Stimulated activated CD8-positive, alpha-beta memory T cell treated with anti-CD3 and anti-CD28 coated beads, Interleukin-4, amount 100 ng/mL, for 48 hours (primary cell): Measurements from ENCODE around the gene SEMA3F.
"Not testable (repeated sequence)": the region's sequence is repeated elsewhere in the genome, so short reads cannot be mapped to it uniquely, and the experiment has no call there.

Experiments
- DNase-seq: peaks from one replicate; pipeline ENCODE4 v3.0.0-alpha.2; 2020

SEMA3F gene

DNA sequence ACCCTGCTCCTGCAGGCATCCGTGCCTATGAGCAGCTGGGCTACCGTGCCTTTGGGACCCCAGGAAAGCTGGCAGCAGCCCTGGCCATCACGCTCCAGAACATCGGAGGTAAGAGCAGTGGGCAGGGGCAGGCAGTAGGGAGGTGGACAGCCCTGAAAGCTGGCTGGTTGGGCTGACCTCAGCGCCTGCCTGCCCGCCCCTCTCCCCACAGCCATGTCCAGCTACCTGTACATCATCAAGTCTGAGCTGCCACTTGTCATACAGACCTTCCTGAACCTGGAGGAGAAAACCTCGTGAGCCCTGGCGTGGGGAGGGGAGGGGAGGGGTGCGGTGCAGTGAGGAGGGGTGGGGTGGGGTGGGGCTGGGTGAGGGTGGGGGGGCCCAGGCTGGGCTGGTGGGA, 60.4 kb downstream of the SEMA3F start:
- no peak for DNase-seq

DNA sequence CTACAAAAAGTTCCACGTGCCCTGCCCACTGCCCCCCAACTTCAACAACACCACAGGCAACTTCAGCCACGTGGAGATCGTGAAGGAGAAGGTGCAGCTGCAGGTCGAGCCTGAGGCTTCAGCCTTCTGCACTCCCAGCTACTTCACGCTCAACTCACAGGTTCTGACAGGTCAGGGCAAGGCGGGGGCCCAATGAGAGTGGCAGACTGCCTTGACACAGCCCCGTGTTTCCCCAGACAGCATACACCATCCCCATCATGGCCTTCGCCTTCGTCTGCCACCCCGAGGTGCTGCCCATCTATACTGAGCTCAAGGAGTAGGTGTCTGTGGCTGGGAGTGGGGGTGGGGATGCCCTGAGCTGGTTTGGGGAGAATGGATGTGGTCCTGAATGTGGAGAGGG, 62.6 kb downstream of the SEMA3F start:
- DNase-seq: no peak

GRCh38 chr3:50218448-50218847, 63.3 kb downstream of the SEMA3F start:
- no peak for DNase-seq

GRCh38 chr3:50219285-50219684, 64.2 kb downstream of the SEMA3F start:
- DNase-seq: no peak

- no peak for DNase-seq
Measured at GRCh38 chr3:50220109-50220508, 65.0 kb downstream of the SEMA3F start.

DNA sequence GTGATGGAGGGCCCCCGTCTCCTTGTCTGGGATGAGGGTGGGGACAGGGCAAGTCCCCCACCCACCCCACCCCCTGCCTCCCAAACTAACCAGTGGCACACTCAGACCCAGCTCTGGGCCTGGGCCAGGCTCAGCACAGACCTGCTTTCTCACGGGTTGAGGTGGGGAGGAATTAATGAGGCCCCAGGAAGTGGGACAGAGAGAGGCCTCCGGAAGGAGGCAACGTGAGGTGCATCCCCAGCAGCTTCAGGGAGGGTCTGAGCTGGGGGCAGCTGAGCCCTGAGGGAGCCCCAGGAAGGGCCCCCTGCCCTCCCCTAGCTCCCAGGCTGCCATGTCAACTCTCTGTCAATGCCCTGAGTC, 65.9 kb downstream of the SEMA3F start:
- no peak for DNase-seq

DNA sequence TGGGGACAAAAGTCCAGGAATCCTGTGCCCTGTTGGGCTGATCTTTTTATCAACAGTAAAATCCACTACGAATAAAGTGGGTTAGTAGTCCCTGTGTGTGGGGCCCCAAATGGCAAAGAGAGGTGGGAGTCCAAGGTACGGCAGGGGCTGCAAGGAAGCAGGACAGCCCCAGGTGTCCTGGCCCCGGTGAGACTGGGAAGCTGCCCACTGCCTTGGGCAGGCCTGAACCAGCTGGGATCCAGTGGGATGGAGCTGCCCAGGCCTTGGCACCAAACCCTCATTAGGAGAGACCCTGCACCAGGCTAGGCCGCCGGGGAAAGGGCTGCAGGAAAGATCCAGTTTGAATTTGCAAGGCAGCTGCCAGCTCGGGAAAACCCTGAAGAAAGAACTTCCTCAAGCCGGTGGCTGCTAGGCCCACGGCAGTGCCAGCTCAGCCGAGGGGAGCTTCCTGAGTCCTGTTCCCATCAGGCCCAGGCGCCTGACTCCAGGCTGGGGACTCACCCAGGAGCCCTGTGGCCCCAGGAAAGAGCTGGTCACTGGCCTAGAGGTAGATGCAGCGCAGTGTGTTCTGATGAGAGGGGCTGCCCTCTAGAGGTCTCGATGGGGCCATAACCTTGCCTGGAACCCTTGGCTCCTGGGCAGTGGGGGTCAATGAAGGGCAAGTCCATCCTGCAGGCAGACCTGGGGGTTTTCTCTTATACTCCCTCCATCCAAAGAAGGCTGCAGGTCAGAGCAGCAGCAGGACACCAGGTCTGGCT, 66.5 kb downstream of the SEMA3F start:
- no peak for DNase-seq

GRCh38 chr3:50222169-50222528, 67.0 kb downstream of the SEMA3F start:
- no peak for DNase-seq

DNA sequence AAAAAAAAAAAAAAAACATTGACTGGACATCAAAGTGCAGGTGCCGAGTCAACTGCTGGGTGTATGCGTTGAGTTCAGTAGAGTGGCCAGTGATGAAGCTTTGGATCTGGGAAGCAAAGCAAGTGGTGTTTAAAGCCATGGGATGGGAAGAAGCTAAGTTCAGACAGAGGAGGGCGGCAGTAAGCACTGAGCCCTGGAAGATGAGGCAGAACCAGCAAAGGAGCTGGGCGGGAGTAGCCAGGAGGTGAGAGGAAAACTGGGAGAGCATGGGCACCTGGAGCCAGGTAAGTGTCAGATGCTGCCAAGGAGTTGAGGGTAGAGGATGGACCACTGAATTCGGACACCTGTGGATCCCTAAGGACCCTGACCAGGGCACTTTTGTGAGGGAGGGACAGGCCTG, 69.5 kb downstream of the SEMA3F start:
- DNase-seq: no peak

GRCh38 chr3:50226888-50227389, 71.8 kb downstream of the SEMA3F start:
- peak; percentile 66 for DNase-seq

GRCh38 chr3:50227390-50228183, 72.5 kb downstream of the SEMA3F start:
- peak; percentile 91 for DNase-seq

- not testable (repeated sequence) for DNase-seq
Measured at GRCh38 chr3:50228184-50228763, 73.2 kb downstream of the SEMA3F start.

DNA sequence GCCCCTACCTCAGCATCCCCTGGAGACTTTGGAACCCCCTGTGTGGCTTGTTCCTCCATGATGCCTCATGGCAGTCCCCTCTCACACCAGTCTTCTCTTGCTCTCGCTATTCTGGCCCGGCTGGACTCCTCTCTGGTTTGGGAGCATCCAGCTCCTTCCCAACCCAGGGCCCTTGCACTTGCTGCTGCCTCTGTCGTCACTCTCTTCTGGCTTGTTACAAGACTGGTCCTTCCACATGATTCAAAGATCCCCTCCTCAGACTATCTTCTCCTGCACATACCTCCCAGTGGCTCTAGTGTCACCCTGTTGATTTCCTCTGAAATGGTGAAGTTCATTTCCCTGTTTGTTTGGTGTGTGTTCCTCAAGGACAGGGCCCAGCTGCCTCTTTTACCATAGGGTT, 74.4 kb downstream of the SEMA3F start:
- no peak for DNase-seq

GRCh38 chr3:50230104-50230793, 75.1 kb downstream of the SEMA3F start:
- DNase-seq: no peak

DNA sequence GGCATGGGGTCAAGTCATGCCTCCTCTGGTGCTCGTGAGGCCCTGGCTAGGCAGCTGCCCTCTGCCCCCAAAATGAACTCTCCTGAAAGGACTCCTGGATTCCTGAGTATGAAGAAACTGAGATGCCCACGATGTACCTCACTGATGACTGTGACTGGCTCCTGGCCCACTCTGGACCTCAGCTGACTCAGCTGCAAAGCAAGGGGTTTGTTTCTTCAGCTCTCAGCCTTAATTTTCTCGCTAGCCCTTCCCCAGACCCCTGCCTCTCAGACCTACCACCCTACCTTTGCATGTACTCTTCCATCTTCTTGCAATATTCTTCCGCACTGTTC, 75.6 kb downstream of the SEMA3F start:
- DNase-seq: no peak

DNA sequence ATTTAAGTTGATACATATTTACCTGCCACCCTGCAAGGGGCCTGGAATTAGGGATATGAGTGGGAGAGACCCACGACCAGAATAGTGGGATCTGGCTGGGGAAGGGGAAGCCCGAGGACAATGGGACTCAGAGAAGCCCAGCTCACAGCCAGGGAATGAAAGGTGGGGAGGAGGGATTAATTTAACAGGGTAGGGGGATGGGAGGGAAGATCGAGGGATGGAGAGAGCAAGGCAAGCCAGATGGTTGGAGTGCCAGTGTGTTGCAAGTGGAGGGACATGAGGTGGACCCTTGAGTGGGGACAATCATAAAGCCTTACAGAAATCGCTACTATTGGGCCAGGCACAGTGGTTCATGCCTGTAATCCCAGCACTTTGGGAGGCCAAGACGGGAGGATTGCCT, 76.5 kb downstream of the SEMA3F start:
- DNase-seq: no peak

DNA sequence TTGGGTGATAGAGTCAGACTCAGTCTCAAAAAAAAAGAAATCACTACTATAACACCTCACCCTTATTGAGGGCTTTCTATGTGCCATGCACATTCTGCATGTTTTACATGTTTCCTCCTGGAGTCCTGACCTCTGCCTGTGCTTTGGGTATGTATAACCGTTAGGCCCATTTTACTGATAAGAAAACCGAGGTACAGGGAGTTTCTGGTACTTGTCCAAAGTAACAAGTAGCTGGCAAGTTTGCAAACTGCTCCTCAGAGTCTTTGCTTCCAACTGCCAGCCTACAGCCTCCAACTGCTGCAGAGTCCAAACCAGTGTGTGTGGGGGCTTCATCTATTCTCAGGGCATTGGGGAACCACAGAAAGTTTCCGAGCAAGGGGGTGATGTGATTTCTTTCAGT, 77.2 kb downstream of the SEMA3F start:
- no peak for DNase-seq

- no peak for DNase-seq
Measured at GRCh38 chr3:50233176-50233575, 78.1 kb downstream of the SEMA3F start.

DNA sequence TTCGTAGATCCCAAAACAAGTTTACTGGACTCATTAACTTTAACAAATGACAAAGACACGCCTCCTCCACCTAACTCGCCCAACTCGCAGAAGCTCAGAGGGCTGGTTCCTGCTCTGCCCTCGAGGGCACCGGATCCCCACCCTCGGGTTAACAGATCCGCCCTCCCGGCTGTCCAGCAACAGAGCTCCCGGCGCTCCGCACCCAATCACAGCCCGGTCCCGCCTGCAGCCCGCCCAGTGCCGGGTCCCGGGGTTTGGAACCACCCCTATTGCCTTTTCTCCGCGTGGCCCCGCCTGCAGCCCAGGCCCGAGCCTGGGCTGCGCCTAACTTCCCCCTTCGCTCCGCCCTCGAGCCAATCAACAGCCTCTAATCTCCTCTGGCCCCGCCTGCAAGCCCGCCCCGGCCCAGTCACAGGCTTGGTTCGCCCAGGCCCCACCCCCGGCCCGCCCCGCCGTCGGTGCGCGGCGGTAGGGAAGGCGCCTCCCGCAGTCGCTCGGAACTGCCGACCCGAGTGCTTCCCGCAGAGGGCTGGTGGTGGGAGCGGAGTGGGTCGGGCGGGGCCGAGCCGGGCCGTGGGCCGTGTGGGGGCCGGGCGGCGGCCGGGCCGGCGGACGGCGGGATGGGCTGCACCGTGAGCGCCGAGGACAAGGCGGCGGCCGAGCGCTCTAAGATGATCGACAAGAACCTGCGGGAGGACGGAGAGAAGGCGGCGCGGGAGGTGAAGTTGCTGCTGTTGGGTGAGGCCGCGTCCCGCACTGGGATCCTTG, 80.8 kb downstream of the SEMA3F start, which contains the start of gene GNAI2:
TSS of gene GNAI2 (plus strand) at position 489 of the 768 bp plus-strand sequence. CDS start at position 621, 132 bp downstream.
- DNase-seq: peak; percentile 98

DNA sequence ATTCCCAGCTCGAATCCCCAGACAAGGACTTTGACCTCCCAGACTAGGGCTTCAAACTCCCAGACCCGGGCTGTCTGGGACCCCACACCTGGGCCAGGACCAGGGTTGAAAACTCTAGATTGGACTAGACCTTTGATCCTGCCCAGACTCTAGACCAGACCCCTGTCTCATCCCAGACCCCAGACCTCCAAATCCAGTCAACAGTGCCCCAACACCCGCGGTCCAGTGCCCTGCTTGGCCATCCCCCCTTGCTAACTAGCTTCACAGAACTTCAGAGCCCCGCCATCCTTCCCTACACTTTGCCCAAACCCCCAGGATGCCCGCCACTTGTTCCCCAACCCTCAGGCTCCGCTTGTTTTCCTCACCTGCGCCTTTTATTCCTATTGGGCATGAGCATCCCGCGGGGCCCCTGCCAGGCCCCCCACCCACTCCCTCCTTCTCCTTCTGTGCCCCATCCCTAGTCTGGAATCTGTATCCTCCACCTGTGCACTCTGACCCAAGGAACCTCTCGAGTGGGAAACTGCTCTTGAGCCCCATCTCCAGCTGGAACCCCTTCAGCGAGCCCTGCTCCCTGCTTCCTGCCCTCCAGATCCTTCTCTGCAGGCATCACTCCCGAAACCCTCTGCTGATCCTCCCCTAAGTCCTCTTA, 81.5 kb downstream of the SEMA3F start:
- DNase-seq: no peak

- DNase-seq: peak; percentile 57
Measured at GRCh38 chr3:50237133-50237651, 82.1 kb downstream of the SEMA3F start.
